GM18858 (cell line): ENCODE measurements around the gene DPP7.
"Not testable (repeated sequence)": the region's sequence is repeated elsewhere in the genome, so short reads cannot be mapped to it uniquely, and the experiment has no call there.

Experiments
- ATAC-seq: cut with Tn5 transposase; IDR thresholded peaks from one replicate; pipeline ENCODE4 v1.9.1; 2021; ENCODE audit not compliant: unreplicated experiment

The DPP7 gene

GRCh38 chr9:137130176-137130755 lies 15.7 kb upstream of the DPP7 start:
- peak; percentile 16 for ATAC-seq

DNA sequence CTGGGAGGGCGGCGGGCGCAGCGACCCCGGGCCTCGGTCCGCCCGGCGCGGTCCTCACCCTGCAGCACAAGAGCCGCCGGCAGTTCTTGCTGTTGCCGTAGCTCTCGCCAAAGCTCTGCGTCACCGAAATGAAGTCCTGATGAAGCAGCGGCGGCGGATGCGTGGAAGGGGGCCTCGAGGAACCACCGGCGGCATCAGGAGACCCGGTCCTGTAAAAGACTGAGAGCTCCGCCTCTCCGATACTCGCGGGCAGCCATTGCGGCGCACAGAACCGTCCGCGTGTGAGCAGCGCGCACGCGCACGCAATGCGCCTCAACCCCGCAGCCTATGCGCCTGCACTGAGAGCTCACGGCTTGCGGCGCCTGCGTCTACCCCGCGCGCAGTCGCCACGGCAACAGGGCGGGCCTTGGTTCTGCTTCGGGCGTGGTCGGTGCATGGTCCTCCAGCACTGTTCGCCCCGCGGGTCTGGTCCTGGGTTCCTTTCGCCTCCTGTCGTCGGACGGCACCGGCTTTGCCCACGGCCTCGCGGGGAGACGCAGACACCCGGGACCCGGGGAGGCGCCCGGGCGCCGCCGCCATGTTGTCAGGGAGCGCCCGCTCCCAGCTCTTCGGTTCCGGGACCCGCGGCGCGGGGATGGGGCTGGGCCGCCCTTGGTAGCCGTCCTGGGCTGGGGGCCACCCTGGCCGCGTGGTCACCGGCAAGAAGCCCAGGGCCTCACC lies 15.1 kb upstream of the DPP7 start:
- ATAC-seq = peak; percentile 51

GRCh38 chr9:137128862-137129455 lies 14.4 kb upstream of the DPP7 start:
- no peak for ATAC-seq

- no peak for ATAC-seq
Measured at GRCh38 chr9:137128158-137128861, 13.8 kb upstream of the DPP7 start.

DNA sequence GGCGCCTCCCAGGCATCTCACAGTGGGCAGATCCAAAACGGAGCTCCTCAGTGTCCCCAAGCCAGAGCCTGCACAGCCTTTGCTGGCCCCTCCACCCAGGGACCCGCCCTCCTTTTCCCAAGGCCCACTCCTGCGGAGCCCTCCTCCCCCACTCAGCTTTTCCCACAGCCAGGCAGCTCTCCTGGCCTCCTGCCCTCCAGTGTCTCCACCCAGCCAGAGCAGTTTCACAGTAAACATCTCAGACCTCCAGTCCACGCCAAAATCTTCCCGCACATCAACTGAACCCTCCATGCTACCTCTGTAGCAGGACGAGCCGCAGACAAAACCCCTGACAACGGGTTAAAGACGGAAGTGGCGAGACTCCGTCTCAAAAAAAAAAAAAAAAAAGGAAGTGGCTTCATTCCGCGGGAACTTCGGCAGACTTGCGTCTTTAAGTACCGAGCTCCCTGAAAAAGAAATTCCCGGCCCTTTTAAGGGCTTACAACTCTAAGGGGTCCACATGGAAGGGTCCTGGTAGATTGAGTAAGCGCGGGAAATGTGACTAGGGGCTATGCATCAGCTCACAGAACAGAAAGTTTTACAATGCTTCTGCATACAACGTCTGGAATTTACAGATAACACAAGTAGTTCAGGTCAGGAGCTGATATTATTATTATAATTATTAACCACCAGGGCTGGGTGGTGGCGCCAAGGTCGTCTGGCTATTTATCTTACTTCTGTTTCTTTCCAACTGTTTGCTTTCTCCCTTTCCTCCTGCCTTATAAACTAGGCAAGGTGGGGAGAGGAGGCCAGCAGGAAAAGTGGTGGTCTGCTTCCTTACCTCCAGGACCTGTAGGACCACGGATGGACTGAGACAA lies 13.0 kb upstream of the DPP7 start:
- no peak for ATAC-seq

GRCh38 chr9:137126786-137127185 lies 12.3 kb upstream of the DPP7 start:
- no peak for ATAC-seq

GRCh38 chr9:137123952-137124462 lies 9.5 kb upstream of the DPP7 start:
- not testable (repeated sequence) for ATAC-seq

DNA sequence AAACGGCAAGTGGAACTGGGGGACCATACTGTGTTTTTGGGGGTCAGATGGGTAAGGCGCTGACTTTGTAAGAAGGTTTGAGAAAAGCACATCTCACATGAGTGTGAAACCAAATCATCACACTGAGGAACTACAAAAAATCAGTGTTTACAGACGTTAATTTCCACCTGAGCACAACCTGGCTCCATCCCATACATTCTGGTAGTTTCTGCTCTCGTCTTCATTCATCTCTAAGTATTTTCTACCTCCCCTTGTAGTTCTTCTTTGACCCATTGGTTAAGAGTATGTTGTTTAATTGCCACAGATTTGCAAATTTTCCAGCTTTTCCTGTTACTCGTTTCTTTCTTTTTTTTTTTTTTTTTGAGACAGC lies 8.9 kb upstream of the DPP7 start:
- ATAC-seq = peak; percentile 33

DNA sequence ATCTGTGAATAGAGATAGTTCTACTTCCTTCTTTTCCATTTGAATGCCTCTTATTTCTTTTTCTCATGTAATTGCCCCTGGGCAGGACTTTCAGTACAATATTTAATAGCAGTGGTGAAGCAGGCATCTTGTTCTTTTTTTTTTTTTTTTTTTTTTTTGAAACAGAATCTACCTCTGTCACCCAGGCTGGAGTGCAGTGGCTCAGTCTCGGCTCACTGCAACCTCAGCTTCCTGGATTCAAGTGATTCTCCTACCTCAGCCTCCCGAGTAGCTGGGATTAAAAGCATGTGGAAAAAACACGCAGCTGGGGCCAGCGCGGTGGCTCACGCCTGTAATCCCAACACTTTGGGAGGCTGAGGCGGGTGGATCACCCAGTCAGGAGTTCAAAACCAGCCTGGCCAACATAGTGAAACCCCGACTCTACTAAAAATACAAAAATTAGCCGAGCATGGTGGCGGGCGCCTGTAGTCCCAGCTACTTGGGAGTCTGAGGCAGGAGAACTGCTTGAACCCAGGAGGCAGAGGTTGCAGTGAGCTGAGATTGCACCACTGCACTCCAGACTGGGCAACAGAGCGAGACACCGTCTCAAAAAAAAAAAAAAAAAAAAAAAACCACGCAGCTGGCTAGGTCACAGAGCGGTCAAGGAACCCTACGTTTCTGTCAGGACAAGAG lies 8.4 kb upstream of the DPP7 start:
- ATAC-seq = not testable (repeated sequence)

GRCh38 chr9:137121927-137122795 lies 7.6 kb upstream of the DPP7 start:
- ATAC-seq = not testable (repeated sequence)

GRCh38 chr9:137118092-137118603 lies 3.6 kb upstream of the DPP7 start:
- ATAC-seq = not testable (repeated sequence)

DNA sequence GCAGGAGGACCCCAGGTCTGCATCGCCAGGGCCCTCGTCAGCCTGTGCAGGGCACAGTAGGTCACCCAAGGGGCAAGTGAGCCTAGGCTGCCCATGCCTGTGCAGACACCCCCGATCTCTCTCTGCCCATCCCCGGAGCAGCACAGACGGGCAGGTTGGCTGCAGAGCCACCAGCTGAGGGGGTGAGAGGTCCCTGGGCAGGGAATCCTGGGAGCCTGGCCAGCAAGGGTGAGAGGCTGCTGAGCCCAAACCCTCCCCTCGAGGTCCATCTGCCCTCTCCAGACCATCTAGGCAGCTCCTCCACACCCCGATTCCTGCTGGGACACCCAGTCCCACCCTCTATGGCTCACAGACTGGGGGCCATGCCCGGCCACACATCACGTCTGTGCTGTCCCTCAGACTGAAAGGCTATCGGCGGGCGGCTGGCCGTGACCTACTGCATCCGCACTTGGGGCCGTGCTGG lies 2.8 kb upstream of the DPP7 start:
- no peak for ATAC-seq

GRCh38 chr9:137116728-137117127 lies 2.2 kb upstream of the DPP7 start:
- no peak for ATAC-seq

GRCh38 chr9:137116027-137116507 lies 1.5 kb upstream of the DPP7 start:
- ATAC-seq = no peak

DNA sequence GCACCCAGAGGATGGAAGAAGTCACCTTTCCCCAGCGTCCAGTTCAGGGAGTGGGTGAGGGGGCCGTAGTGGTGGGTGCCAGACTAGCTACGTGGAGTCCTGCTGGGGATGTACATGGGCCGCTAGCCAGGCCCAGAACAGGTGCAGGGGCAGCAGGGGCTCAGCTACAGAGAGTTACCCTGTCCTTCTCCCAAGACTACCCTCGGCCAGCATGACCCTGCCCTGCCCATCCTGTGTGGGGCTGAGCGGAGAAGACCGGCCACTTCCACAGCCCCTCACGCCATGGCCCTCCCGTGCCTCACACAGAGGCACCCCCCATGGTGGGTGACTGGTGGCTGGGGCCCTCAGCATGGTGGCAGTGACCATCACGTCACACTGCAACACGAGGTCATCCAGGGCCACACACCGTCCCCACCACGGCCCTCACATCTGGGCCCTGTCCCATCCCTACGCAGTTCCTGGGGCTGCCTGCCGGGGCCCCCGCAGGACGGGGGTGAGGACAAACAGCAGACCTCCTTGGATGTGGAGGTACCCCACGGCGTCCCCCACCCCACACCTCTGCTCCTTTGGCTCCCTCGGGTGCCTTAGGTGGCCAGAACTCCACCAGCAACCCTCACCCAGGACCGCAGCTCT lies 977 bp upstream of the DPP7 start:
- no peak for ATAC-seq

- no peak for ATAC-seq
Measured at GRCh38 chr9:137114220-137114612, 317 bp downstream of the DPP7 start.

DNA sequence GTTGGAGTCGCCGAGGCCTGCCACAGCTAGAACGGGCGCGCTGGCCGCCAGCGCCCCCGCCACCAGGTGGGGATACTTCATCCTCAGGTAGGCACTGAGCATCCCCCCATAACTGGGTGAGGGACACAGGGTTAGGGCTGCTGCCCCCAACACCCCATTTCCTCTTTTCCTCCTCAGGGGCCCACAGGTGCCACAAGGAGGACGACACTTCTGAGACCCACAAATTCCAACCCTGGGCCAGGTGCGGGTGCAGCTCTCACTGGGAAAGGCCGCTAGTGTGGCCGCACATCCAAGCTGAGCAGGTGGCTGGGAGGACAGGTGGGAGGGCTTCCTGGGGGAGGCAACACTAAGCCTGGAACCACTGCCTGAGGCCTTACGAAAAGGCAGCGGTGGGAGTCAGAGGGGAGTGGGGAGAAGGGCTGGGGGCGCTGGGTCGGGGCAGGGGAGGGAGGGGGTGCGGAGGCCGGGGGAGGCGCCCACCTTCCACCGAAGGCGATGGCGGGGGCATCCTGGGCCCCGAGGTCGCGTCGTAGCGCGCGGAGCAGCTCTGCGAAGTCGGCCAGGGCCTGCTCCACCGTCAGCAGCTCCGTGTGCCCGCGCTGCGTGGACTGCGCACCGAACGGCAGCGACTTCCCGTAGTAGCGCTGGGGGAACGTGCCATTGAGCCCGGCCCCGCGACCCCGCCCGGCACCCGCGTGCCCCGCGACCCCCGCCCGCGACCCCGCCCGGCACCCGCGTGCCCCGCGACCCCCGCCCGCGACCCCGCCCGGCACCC lies 961 bp downstream of the DPP7 start:
- ATAC-seq = no peak
